Measurements from ENCODE around the gene CACNA1G.

Gene CACNA1G

GRCh38 chr17:50611634-50612033 lies 51.1 kb downstream of the CACNA1G start:
- TF ChIP-seq CTCF (conservative IDR thresholded peaks at IDR 0.05) = no peak
- H3K27ac ChIP-seq = no peak overlapping the region

GRCh38 chr17:50612281-50612680 lies 51.8 kb downstream of the CACNA1G start:
- TF ChIP-seq CTCF (conservative IDR thresholded peaks at IDR 0.05) = no peak
- H3K27ac ChIP-seq = no peak overlapping the region

GRCh38 chr17:50613007-50613992 lies 52.8 kb downstream of the CACNA1G start:
- H3K27ac ChIP-seq = no peak overlapping the region
- TF ChIP-seq CTCF (conservative IDR thresholded peaks at IDR 0.05) = no peak

GRCh38 chr17:50614471-50615051 lies 54.0 kb downstream of the CACNA1G start:
- H3K27ac ChIP-seq = no peak overlapping the region
- TF ChIP-seq CTCF (conservative IDR thresholded peaks at IDR 0.05) = no peak

- H3K27ac ChIP-seq = no peak overlapping the region
- TF ChIP-seq CTCF (conservative IDR thresholded peaks at IDR 0.05) = no peak
Measured at GRCh38 chr17:50615828-50616227, 55.3 kb downstream of the CACNA1G start.

- H3K27ac ChIP-seq = no peak overlapping the region
- no peak for TF ChIP-seq CTCF (conservative IDR thresholded peaks at IDR 0.05)
Measured at GRCh38 chr17:50618300-50618699, 57.8 kb downstream of the CACNA1G start.

- no peak overlapping the region for H3K27ac ChIP-seq
- no peak for TF ChIP-seq CTCF (conservative IDR thresholded peaks at IDR 0.05)
Measured at GRCh38 chr17:50618941-50619340, 58.4 kb downstream of the CACNA1G start.

Measured in VCaP (cell line).